Nephron (organoid): ENCODE data around the gene IGSF23.
A peak's percentile ranks its signal among the peaks of the same experiment; 100 is the strongest.

ENCODE experiments used
- H3K27ac Mint-ChIP-seq, 3 experiments: 2 replicates each; pipeline ENCODE4 v1.8.0; 2020; ENCODE audit warnings: mixed read lengths in 3 of 3, mild to moderate bottlenecking in 2 of 3, moderate library complexity in 1 of 3
- H3K27me3 Mint-ChIP-seq: 2 replicates; pipeline ENCODE4 v1.8.0; 2021; ENCODE audit warnings: low read depth, mild to moderate bottlenecking, moderate library complexity, mixed read lengths
- H3K36me3 Mint-ChIP-seq: 2 replicates; pipeline ENCODE4 v1.8.0; 2020; ENCODE audit warnings: low read depth, mixed read lengths
- H3K4me1 Mint-ChIP-seq: 2 replicates; pipeline ENCODE4 v1.8.0; 2020; ENCODE audit warnings: mixed read lengths
- H3K4me3 Mint-ChIP-seq, 3 experiments: 2 replicates each; pipeline ENCODE4 v1.8.0; 2020; ENCODE audit warnings: mild to moderate bottlenecking in 3 of 3, mixed read lengths in 3 of 3, moderate library complexity in 2 of 3
- H3K9me3 Mint-ChIP-seq: 2 replicates; pipeline ENCODE4 v1.8.0; 2020; ENCODE audit warnings: mixed read lengths
- TF ChIP-seq, protein P1 (sequence below), 3 experiments: fragments of 200-600 bp; sonication (generic); IDR thresholded peaks; one replicate each; pipeline ENCODE4 v1.5.0; 2021; ENCODE audit warnings: antibody characterized with exemption in 3 of 3; ENCODE audit not compliant: unreplicated experiment in 3 of 3

Gene IGSF23

DNA sequence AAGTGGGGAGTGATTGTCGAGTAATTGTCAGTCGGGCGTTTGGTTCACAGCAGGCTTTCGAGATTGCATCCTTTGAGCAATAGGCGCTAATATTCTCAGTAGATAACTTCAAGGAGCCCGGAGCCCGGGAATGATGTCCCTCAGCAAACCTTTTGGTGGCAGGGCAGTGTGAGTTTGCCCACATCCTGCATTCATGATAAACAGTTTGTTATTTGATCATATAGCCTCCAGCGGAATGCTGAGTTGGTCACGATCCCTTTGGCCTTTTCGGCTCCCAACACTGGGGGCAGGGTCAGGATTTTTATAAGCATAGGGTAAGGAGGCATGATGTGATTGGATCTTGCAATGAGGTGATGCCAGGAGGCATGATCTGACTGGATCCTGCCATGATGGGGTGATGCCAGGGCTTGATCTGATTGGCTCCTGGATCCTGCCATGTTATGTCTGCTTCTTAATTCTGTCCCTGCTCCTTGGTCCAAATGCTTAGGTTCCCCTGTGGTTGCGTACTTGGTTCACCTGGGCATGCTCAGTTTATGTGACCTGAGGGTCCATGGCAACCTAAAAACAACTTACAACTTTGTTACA lies 38.2 kb upstream of the IGSF23 start:
- Mint-ChIP-seq H3K4me3 (no peak overlapping the region), H3K27me3 (no peaks in the 10 kb centered on the region), H3K9me3 (no peaks in the 10 kb centered on the region), H3K4me1 (peaks cover 30% of the 10 kb centered on the region), H3K27ac (peak overlapping the region in 2 of 3 experiments; percentile 51 to 65), H3K36me3 (no peaks in the 10 kb centered on the region)
- TF ChIP-seq, protein P1, sequence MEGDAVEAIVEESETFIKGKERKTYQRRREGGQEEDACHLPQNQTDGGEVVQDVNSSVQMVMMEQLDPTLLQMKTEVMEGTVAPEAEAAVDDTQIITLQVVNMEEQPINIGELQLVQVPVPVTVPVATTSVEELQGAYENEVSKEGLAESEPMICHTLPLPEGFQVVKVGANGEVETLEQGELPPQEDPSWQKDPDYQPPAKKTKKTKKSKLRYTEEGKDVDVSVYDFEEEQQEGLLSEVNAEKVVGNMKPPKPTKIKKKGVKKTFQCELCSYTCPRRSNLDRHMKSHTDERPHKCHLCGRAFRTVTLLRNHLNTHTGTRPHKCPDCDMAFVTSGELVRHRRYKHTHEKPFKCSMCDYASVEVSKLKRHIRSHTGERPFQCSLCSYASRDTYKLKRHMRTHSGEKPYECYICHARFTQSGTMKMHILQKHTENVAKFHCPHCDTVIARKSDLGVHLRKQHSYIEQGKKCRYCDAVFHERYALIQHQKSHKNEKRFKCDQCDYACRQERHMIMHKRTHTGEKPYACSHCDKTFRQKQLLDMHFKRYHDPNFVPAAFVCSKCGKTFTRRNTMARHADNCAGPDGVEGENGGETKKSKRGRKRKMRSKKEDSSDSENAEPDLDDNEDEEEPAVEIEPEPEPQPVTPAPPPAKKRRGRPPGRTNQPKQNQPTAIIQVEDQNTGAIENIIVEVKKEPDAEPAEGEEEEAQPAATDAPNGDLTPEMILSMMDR (IDR thresholded peaks at IDR 0.05; ENCODE audit: unreplicated experiment in 3 of 3), result no peak

DNA sequence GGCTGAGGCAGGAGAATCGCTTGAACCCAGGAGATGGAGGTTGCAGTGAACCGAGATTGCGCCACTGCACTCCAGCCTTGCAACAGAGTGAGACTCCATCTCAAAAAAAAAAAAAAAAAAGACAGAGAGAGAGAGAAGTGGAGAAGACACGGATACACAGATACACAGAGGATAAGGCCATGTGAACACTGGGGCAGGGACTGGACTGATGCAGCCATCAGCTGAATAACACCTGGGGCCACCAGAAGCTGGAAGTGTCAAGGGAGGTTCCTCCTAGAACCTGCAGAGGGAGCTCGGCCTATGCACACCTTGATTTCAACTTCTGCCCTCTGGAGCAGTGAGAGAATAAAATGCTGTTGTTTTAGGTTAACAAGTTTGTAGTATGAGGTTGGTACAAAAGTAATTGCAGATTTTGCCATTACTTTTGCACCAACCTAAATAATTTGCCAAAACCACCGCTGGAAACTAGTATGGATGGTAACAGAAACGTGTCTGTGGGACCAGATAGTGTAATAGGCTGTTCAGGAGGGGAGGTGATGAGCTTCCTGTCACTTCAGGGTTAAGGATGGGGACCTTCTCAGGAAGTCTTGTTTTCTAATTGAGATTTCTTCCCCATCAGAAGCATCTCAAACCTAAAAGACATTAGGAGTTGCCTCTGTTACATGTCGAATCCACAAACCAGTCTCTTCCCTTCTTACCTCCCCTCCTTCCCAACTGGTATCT lies 36.4 kb upstream of the IGSF23 start:
- peaks cover 24% of the 10 kb centered on the region for H3K4me1 Mint-ChIP-seq
- peaks cover 3% of the 10 kb centered on the region for H3K27me3 Mint-ChIP-seq
- TF ChIP-seq, protein P1 (IDR thresholded peaks at IDR 0.05; ENCODE audit: unreplicated experiment in 3 of 3), result peak; percentile 37 to 50 (median 46)
- H3K4me3 Mint-ChIP-seq, result no peak overlapping the region
- H3K27ac Mint-ChIP-seq, result no peak overlapping the region
- no peaks in the 10 kb centered on the region for H3K36me3 Mint-ChIP-seq
- no peaks in the 10 kb centered on the region for H3K9me3 Mint-ChIP-seq

DNA sequence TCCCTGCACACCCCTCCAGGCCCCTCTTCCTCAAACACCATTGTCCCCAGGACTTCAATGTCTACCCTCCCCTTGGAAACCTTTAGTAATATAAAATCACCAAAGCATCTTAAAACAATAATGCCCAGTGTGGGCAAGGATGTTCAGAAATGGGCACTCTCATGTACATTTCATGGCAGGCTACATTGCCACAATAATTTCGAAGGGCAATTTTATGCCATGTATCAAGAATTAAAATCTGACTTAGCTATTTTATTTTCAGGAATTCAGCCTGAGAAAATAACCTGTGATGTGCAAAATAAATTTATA lies 35.8 kb upstream of the IGSF23 start:
- Mint-ChIP-seq H3K27me3 (peaks cover 3% of the 10 kb centered on the region), H3K9me3 (no peaks in the 10 kb centered on the region), H3K4me3 (no peak overlapping the region), H3K27ac (no peak overlapping the region), H3K4me1 (peaks cover 24% of the 10 kb centered on the region), H3K36me3 (no peaks in the 10 kb centered on the region)
- TF ChIP-seq, protein P1 (IDR thresholded peaks at IDR 0.05; ENCODE audit: unreplicated experiment in 3 of 3), result no peak

DNA sequence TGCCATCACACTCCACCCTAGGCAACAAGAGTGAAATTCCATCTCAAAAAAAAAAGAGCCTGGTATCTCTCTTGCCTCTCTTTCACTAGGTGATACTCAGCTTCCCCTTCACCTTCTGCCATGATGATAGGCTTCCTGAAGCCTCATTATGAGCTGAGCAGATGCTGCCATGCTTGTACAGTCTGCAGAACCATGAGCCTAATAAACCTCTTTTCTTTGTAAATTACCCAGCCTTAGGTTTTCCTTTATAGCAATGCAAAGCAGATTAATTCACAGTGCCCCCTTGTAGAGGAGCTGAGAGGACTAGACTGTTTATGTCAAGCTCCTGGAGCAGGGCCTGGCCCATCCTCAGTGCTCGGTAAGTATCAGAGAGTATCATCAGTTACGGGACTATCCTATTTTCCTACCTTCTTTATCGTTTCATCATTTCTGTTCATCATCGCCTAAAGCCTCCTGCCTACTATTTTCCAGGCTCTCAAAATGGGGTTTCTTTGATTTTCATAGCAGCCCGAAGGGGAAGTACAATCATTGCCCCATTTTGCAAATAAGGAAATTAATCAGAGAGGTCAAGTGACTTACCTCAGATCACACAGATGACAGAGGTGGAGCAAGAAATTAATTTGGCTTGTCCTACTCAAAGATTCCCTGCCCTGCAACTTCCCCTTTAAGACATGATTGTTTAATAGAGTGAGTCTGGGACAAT lies 33.5 kb upstream of the IGSF23 start:
- Mint-ChIP-seq H3K36me3 (no peaks in the 10 kb centered on the region), H3K27me3 (peaks cover 8% of the 10 kb centered on the region), H3K27ac (no peak overlapping the region), H3K4me3 (no peak overlapping the region), H3K9me3 (no peaks in the 10 kb centered on the region), H3K4me1 (peaks cover 7% of the 10 kb centered on the region)
- TF ChIP-seq, protein P1 (IDR thresholded peaks at IDR 0.05; ENCODE audit: unreplicated experiment in 3 of 3), result no peak

DNA sequence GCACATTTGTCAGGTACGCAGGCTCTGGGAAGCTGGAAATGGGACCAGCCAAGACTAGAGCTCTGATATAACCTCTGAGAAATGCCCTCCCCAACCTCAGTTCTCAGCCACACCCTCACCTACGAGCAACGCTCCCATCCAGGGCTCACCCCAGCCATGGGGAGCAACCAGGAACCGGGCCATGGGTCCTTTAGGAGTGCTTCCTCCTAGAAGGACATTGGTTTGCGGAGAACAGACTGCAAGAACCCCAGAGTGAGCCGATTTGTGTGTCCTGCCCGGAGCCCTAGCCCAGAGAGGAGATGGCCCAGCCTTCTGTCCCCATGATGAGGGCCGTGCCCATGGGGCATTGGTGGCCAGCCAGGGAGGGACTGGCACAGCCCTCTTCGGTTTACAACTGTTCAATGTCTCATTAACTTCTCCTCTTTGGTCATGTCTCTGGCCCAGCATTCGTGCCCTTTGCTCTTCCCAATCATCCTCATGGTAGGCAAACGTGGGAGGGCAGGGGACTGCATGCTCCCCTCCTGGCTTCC lies 32.9 kb upstream of the IGSF23 start:
- Mint-ChIP-seq H3K4me3 (no peak overlapping the region), H3K27me3 (peaks cover 8% of the 10 kb centered on the region), H3K27ac (no peak overlapping the region), H3K4me1 (peaks cover 2% of the 10 kb centered on the region), H3K36me3 (no peaks in the 10 kb centered on the region), H3K9me3 (peaks cover 2% of the 10 kb centered on the region)
- TF ChIP-seq, protein P1 (IDR thresholded peaks at IDR 0.05; ENCODE audit: unreplicated experiment in 3 of 3), result no peak
